IPS-18c (cell line): ENCODE data around the gene CARD19.
A peak's percentile ranks its signal among the peaks of the same experiment; 100 is the strongest.

ENCODE experiments used
- H3K4me3 ChIP-seq: 2 replicates; pipeline ENCODE4 v1.7.0; 2013; ENCODE audit warnings: low read depth, mild to moderate bottlenecking, low read length, moderate library complexity; ENCODE audit not compliant: insufficient read depth
- H3K9me3 ChIP-seq: one replicate; pipeline ENCODE4 v1.6.1; 2013; ENCODE audit warnings: mild to moderate bottlenecking, low read length, moderate library complexity; ENCODE audit not compliant: control insufficient read depth, insufficient read depth

Gene CARD19

DNA sequence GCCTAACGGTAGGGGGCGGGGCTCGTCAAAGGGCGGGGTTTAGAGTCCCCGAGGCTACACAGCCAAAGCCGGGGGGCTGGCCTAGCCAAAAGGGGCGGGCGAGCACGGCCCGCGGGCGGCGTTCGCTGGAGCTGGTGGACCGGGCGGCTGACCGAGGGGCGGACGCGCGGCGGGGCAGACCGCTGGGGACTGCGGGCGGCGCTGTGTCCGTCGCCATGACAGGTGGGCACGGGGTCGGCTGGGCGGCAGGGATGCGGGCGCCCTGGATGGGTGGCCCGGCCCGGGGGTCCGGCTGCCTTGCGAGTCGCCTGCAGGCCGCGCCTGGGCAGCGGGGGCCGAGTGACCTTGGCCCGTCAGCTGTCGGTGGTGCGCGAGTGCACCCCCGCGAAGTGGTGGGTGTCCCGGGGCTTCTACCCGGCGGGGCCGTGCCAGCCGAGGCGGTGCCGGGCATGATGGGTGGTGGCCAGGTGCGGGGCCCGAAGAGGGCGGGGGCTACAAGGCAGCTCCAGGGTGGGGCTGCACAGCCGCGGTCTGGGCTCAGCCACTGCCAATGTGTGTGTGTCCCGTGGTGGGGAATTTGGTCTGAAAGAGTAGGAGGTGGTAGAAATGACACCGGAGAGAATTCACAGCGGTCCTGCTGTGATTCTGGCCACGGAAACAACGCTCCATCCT lies at the start of gene CARD19:
CARD19 (plus strand) TSS at position 87 of the 672 bp plus-strand sequence; CDS start at position 216, 129 bp downstream.
- H3K4me3 ChIP-seq: peak within 1 kb of the TSS; percentile 83
- H3K9me3 ChIP-seq: peaks cover 2% of the 10 kb centered on the region

DNA sequence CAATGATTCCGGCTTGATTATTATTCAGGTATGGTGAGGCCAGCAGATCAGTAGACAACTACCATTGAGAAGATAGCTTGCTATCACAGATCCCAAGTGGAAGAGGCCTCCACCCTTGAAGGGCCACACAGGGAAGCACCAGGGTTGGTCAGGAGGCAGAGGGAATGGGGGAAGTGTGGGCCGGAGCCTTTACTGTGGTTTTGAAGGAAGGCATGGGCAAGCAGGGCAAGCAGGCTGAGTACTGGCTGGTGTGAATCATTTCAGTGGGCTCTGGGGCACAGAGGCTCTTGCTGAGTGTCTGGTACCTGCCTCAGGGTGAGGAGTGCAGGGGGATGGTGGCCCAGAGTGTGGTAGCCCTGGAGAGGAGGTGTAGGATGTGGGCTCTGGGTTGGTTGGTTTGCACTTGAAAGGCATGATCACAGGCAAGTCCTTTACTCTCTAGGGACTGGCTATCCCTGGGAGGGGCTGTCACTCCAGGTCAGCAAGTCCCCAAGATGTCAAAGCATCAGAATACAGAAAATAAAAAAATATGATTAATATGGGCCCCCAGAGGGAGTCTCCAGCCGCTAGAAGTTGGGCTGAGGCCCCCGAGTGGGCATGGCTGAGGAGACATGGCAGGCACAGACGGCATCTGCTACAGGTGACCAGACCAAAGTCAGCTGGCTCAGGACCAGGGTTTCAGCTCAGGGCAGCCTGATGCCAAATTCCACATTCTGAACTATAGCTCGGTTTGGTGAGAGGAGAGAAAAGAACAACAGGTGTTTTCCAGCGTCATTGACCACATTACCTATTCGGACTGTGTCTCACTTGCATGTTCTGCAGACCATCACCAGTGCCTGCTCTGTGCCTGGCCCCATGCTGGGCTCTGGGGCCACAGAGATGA lies 47.2 kb upstream of the CARD19 start:
- Histone ChIP-seq H3K4me3 (no peak overlapping the region), H3K9me3 (peaks cover 2% of the 10 kb centered on the region)

DNA sequence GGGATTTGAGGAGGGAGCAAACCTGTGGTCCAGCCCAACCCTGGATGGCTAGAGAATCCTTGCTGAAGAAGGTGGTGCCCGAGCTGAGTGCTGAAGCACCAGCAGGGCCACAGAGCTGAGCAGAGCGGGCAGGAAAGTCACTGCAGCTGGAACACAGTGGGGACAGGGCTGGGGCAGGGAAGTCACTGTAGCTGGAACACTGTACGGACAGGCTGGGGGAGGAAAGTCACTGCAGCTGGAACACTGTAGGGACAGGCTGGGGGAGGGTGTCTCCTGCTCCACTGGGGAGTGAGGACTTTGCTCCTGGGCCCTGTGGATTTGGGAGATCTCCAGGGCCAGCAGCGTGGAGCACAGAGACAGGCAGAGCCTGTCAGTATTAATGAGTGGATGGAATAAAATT lies 46.5 kb upstream of the CARD19 start:
- Histone ChIP-seq H3K4me3 (no peak overlapping the region), H3K9me3 (peaks cover 2% of the 10 kb centered on the region)

GRCh38 chr9:93050231-93050630 lies 45.8 kb upstream of the CARD19 start:
- peaks cover 2% of the 10 kb centered on the region for H3K9me3 ChIP-seq
- H3K4me3 ChIP-seq: no peak overlapping the region

GRCh38 chr9:93051680-93052089 lies 44.3 kb upstream of the CARD19 start:
- Histone ChIP-seq H3K9me3 (peaks cover 2% of the 10 kb centered on the region), H3K4me3 (no peak overlapping the region)

- no peak overlapping the region for H3K4me3 ChIP-seq
Observed at GRCh38 chr9:93052791-93053540, 43.1 kb upstream of the CARD19 start.

DNA sequence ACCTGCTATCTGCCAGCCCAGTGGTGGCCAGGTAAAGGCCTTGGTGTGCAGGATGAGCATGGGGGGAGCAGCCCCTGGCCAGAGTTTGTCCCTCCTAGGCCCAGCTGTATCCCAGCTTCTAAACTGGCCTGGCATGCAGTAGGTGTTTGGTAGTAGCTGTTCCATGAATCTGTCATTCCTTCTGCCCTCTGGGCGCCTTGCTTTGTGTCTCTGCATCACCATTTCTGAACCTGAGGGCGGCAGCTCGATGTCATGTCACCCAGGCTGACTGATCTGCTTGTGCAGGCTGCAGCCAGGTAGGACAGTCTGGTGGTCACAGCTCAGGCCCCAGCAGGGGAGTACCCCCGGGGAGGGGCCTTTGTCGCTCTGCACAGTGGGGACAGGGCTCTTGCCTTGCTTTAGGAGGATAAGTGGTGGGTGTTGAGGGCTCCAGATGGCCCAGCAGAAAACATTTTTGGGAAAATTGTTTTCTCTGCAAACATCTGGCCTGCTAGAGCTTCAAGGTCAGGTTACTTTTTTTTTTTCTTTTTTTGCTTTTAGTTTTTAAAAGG lies 42.2 kb upstream of the CARD19 start:
- H3K4me3 ChIP-seq: no peak overlapping the region
- peaks cover 2% of the 10 kb centered on the region for H3K9me3 ChIP-seq

More at GRCh38 chr9:93052791-93053540, 43.1 kb upstream of the CARD19 start:
- H3K9me3 ChIP-seq: peaks cover 2% of the 10 kb centered on the region

DNA sequence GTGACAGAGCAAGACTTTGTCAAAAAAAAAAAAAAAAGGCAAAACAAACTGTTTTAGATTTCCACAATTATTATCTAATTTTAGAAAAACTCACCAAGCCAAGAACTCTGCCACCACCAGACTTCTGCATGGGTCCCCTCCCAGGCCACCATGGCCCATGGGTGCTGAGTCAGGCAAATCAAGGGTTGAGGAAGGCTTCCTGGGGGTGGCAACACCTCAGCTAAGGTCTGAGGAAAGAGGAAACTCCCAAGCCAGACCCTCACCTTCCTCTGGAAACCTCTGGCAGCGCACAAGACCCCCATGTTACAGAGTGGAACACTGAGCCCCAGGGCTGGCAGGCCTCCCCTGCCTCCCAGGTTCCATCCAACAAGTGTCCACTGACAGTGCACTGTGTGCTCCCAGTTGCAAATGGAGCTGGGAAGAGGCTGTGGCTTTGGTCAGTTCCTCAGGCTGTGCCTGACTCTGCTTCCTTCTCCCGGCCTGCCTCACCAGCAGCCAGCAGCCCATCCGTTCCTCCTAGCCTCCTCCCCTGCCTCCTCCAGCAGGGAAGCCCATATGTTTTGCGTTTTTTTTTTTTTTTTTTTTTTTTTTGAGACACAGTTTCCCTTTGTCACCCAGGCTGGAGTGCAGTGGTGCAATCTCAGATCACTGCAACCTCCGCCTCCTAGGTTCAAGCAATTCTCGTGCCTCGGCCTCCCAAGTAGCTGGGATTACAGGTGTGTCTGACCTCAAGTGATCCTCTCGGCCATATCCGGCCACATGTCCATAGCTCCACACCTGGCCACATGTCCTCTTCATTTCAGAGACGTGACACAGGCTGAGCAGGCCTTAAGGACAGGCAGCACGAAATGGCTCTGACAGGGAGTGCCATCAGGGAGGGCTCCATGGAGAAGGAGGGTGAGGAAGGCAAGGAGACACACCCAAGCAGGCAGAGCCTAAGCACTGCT lies 41.0 kb upstream of the CARD19 start:
- peaks cover 2% of the 10 kb centered on the region for H3K9me3 ChIP-seq
- no peak overlapping the region for H3K4me3 ChIP-seq

GRCh38 chr9:93057042-93057702 lies 38.8 kb upstream of the CARD19 start:
- no peak overlapping the region for H3K4me3 ChIP-seq
- H3K9me3 ChIP-seq: peaks cover 2% of the 10 kb centered on the region

DNA sequence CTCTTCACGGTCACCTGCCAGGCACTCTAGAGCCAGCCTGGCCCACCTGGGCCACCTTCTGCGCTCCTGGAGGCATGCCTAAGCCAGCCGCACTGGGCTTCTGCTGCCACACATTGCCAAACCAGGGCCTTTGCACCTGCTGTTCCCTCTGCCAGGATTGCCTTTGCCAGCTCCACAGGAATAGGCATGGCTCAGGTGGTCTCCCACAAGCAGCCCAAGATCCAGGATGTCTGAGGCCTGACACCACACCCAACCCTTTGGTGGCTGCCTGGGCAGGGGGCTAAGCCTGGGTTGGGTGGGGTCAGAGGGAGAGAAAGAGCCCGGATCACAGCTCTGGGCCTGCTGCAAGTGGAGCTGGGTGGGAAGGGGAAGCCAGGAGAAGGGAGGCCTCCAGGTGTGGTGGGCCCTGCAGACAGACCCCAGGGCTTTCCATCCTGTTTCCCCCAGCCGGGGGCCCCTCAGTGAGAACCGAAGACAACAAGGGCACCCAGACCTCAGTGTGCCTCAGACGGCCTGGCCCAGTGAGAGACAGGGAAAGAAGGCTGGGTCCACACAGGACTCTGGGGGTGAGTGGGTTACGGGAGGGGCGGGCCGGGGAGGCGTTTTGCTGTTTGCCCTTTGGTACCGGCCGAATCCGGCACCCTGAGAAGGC lies 38.2 kb upstream of the CARD19 start:
- Histone ChIP-seq H3K4me3 (no peak overlapping the region), H3K9me3 (peaks cover 2% of the 10 kb centered on the region)

- Histone ChIP-seq H3K9me3 (no peaks in the 10 kb centered on the region), H3K4me3 (peak within 1 kb of the TSS; percentile 44)
Observed at GRCh38 chr9:93058355-93059010, 37.5 kb upstream of the CARD19 start, which contains the start of gene SUSD3. Gene SUSD3, plus strand, starts transcription at chr9:93058701. Its CDS starts 42 bp downstream, at chr9:93058743.

GRCh38 chr9:93059011-93059714 lies 36.9 kb upstream of the CARD19 start:
- peak overlapping the region; percentile 44; the same call in 1 of the 2 replicates for H3K4me3 ChIP-seq

GRCh38 chr9:93059715-93060578 lies 36.1 kb upstream of the CARD19 start:
- H3K9me3 ChIP-seq: no peaks in the 10 kb centered on the region
- H3K4me3 ChIP-seq: no peak overlapping the region

More at GRCh38 chr9:93059011-93059714, 36.9 kb upstream of the CARD19 start:
- no peaks in the 10 kb centered on the region for H3K9me3 ChIP-seq
